Hepatocyte (in vitro differentiated cells): ENCODE data around the gene SYNGR1. TPM values are rescaled to one million over a fixed set of nuclear protein-coding genes. Genes with fewer than 3 reads are reported as not detected.

Experiments used
- DNase-seq: peaks from one replicate; pipeline ENCODE4 v3.0.0-alpha.2; 2016; ENCODE audit warnings: low spot score
- H2AFZ ChIP-seq: fragments of 200-600 bp; sonication (generic); 2 replicates; pipeline ENCODE4 v1.6.0; 2016; ENCODE audit warnings: antibody characterized with exemption, mild to moderate bottlenecking
- H3K27ac ChIP-seq: fragments of 200-600 bp; sonication (generic); 2 replicates; pipeline ENCODE4 v1.5.1; 2016; ENCODE audit warnings: mild to moderate bottlenecking
- H3K27me3 ChIP-seq: fragments of 200-600 bp; sonication (generic); 2 replicates; pipeline ENCODE4 v1.6.1; 2016
- H3K36me3 ChIP-seq: fragments of 200-600 bp; sonication (generic); replicated peaks from 2 replicates; pipeline ENCODE4 v1.5.1; 2016; ENCODE audit warnings: low read depth; ENCODE audit not compliant: insufficient read depth
- H3K4me1 ChIP-seq: fragments of 200-600 bp; sonication (generic); 2 replicates; pipeline ENCODE4 v1.5.1; 2016; ENCODE audit warnings: mild to moderate bottlenecking, moderate library complexity; ENCODE audit not compliant: insufficient read depth
- H3K4me2 ChIP-seq: fragments of 200-600 bp; sonication (generic); 2 replicates; pipeline ENCODE4 v1.6.0; 2016
- H3K4me3 ChIP-seq: fragments of 200-600 bp; sonication (generic); 2 replicates; pipeline ENCODE4 v1.5.1; 2016; ENCODE audit warnings: mild to moderate bottlenecking
- H3K79me2 ChIP-seq: fragments of 200-600 bp; sonication (generic); 2 replicates; pipeline ENCODE4 v1.6.0; 2017; ENCODE audit warnings: mild to moderate bottlenecking
- H3K9me2 ChIP-seq: fragments of 200-600 bp; sonication (generic); replicated peaks from 2 replicates; pipeline ENCODE4 v1.6.0; 2017; ENCODE audit warnings: mild to moderate bottlenecking; ENCODE audit not compliant: insufficient read depth
- H3K9me3 ChIP-seq: fragments of 200-600 bp; sonication (generic); 2 replicates; pipeline ENCODE4 v1.5.1; 2016; ENCODE audit warnings: low read depth, mild to moderate bottlenecking
- H4K20me1 ChIP-seq: fragments of 200-600 bp; sonication (generic); 2 replicates; pipeline ENCODE4 v1.6.0; 2016; ENCODE audit warnings: mild to moderate bottlenecking; ENCODE audit not compliant: insufficient read depth, poor library complexity, severe bottlenecking
- CTCF ChIP-seq: fragments of 200-600 bp; sonication (generic); IDR thresholded peaks from 2 replicates; pipeline ENCODE4 v1.5.1; 2016; ENCODE audit warnings: antibody characterized with exemption, mild to moderate bottlenecking; ENCODE audit not compliant: poor library complexity
- EZH2 ChIP-seq: fragments of 200-600 bp; sonication (generic); IDR thresholded peaks from 2 replicates; pipeline ENCODE4 v1.6.1; 2016; ENCODE audit warnings: antibody characterized with exemption, mild to moderate bottlenecking, borderline replicate concordance
- EZH2phosphoT487 ChIP-seq: fragments of 200-600 bp; sonication (generic); IDR thresholded peaks from one replicate; pipeline ENCODE4 v1.6.1; 2018; ENCODE audit warnings: antibody characterized with exemption, mild to moderate bottlenecking, low read depth, moderate library complexity; ENCODE audit not compliant: unreplicated experiment, severe bottlenecking
- whole genome bisulfite sequencing: methylation state at CpG from one replicate; pipeline ENCODE4 v1.1.6; 2016; ENCODE audit warnings: low lambda C conversion rate; ENCODE audit errors: missing lambda C conversion rate; 5-methylcytosine and 5-hydroxymethylcytosine counted together
- polyA plus RNA-seq: library from polyadenylated mRNA; unstranded; fragments of >200 nt; fragmentation: Nextera tagmentation; extraction: Ambion mirVana; gene quantifications from 2 replicates; pipeline ENCODE4 v1.2.1, GENCODE V29; 2016
- total RNA-seq: library from RNA; depleted of rRNA; stranded (reverse); fragments of >200 nt; gene quantifications from 2 replicates; pipeline ENCODE4 v1.2.3, GENCODE V29; 2014

The SYNGR1 gene
- total and polyA plus RNA-seq, 2 experiments from 2014 or later = 23.1 to 58.8 TPM

GRCh38 chr22:39414377-39414776 is 64.6 kb downstream of the SYNGR1 start:
- H4K20me1 ChIP-seq = no peaks in the 10 kb centered on the region
- 95% methylated on average over 7 of the region's 7 CpGs for WGBS
- TF ChIP-seq EZH2 (no peak), CTCF (no peak)
- no peaks in the 10 kb centered on the region for H3K36me3 ChIP-seq
- no peak overlapping the region for H3K4me3 ChIP-seq
- H3K27ac ChIP-seq = no peak overlapping the region
- no peak overlapping the region for H2AFZ ChIP-seq
- H3K9me3 ChIP-seq = no peaks in the 10 kb centered on the region
- no peak overlapping the region for H3K4me2 ChIP-seq
- DNase-seq = no peak
- H3K27me3 ChIP-seq = no peaks in the 10 kb centered on the region
- no peaks in the 10 kb centered on the region for H3K4me1 ChIP-seq
- no peaks in the 10 kb centered on the region for H3K9me2 ChIP-seq
- H3K79me2 ChIP-seq = peaks cover 15% of the 10 kb centered on the region

GRCh38 chr22:39414886-39415285 is 65.1 kb downstream of the SYNGR1 start:
- no peaks in the 10 kb centered on the region for H4K20me1 ChIP-seq
- H3K9me2 ChIP-seq = no peaks in the 10 kb centered on the region
- TF ChIP-seq EZH2 (no peak), CTCF (no peak), EZH2phosphoT487 (no peak)
- DNase-seq = no peak
- no peaks in the 10 kb centered on the region for H3K36me3 ChIP-seq
- no peaks in the 10 kb centered on the region for H3K9me3 ChIP-seq
- H3K4me1 ChIP-seq = no peaks in the 10 kb centered on the region
- WGBS = 94% methylated on average over 11 of the region's 11 CpGs
- no peaks in the 10 kb centered on the region for H3K27me3 ChIP-seq
- no peak overlapping the region for H3K4me3 ChIP-seq
- H3K79me2 ChIP-seq = peaks cover 11% of the 10 kb centered on the region
- H3K27ac ChIP-seq = no peak overlapping the region
- no peak overlapping the region for H2AFZ ChIP-seq
- H3K4me2 ChIP-seq = no peak overlapping the region

GRCh38 chr22:39415506-39415905 is 65.7 kb downstream of the SYNGR1 start:
- no peak for TF ChIP-seq CTCF
- TF ChIP-seq EZH2 = no peak
- no peak for TF ChIP-seq EZH2phosphoT487
- no peaks in the 10 kb centered on the region for H3K27me3 ChIP-seq
- no peak overlapping the region for H3K27ac ChIP-seq
- WGBS = 98% methylated on average over 16 of the region's 16 CpGs
- H2AFZ ChIP-seq = no peak overlapping the region
- no peaks in the 10 kb centered on the region for H3K36me3 ChIP-seq
- no peaks in the 10 kb centered on the region for H3K9me3 ChIP-seq
- peak; percentile 3 for DNase-seq
- H3K9me2 ChIP-seq = no peaks in the 10 kb centered on the region
- H3K4me3 ChIP-seq = no peak overlapping the region
- no peak overlapping the region for H3K4me2 ChIP-seq
- H3K4me1 ChIP-seq = no peaks in the 10 kb centered on the region
- H3K79me2 ChIP-seq = peaks cover 5% of the 10 kb centered on the region
- H4K20me1 ChIP-seq = no peaks in the 10 kb centered on the region

GRCh38 chr22:39416319-39416718 is 66.5 kb downstream of the SYNGR1 start:
- Histone ChIP-seq H3K27ac (no peak overlapping the region), H3K4me1 (no peaks in the 10 kb centered on the region), H2AFZ (no peak overlapping the region), H3K9me2 (no peaks in the 10 kb centered on the region), H3K27me3 (no peaks in the 10 kb centered on the region), H3K9me3 (no peaks in the 10 kb centered on the region), H4K20me1 (no peaks in the 10 kb centered on the region), H3K79me2 (no peaks in the 10 kb centered on the region), H3K4me2 (no peak overlapping the region), H3K36me3 (no peaks in the 10 kb centered on the region), H3K4me3 (no peak overlapping the region)
- TF ChIP-seq CTCF = no peak
- no peak for TF ChIP-seq EZH2
- TF ChIP-seq EZH2phosphoT487 = no peak
- WGBS = 92% methylated on average over 7 of the region's 7 CpGs
- DNase-seq = peak; percentile 3
